ENCODE data around the gene EIF4E2.

Gene EIF4E2

DNA sequence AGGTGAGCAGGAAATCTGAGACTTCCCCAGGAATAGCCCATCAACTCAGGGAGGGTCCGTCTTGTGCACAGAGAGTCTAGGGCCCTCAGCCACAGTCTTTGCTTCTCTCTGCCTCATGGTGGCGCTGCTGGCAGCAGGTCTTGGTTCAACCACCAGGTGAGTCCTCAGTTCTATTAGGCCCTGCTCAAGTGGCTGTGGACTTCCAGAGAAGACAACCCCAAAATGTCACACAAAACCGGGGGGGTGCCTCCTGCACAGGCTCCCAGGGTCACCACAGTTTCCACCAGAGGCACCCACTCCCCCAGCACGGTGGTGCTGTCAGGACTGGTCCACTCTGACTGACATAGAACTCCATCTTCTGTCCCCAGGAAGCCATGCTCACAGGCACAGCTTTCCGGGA is 13.4 kb upstream of the EIF4E2 start:
- no peak overlapping the region for H4K91ac ChIP-seq (ENCODE audit: low read length)
- no peak overlapping the region for H3K9ac ChIP-seq (ENCODE audit: low read length)
- H3K4me2 ChIP-seq (ENCODE audit: low read length, poor library complexity, severe bottlenecking) = no peak overlapping the region
- no peak overlapping the region for H2AK5ac ChIP-seq (ENCODE audit: low read length, severe bottlenecking)
- peaks cover 11% of the 10 kb centered on the region for H3K9me3 ChIP-seq (ENCODE audit: control insufficient read depth, low read length)
- H4K8ac ChIP-seq (ENCODE audit: low read length) = no peak overlapping the region
- no peaks in the 10 kb centered on the region for H3K36me3 ChIP-seq (ENCODE audit: control insufficient read depth in 1 of 2, insufficient read depth in 2 of 2, low read depth in 1 of 2, low read length in 2 of 2)
- peaks cover 21 to 63% of the 10 kb centered on the region in 2 experiments for H3K27me3 ChIP-seq (ENCODE audit: control insufficient read depth in 1 of 2, insufficient read depth in 1 of 2, low read length in 2 of 2)
- no peak overlapping the region for H3K27ac ChIP-seq (ENCODE audit: low read length, poor library complexity, severe bottlenecking)
- H3K4me1 ChIP-seq (ENCODE audit: control insufficient read depth, insufficient read depth, low read depth, low read length) = peaks cover 6% of the 10 kb centered on the region
- no peak overlapping the region for H3K18ac ChIP-seq (ENCODE audit: low read depth in 1 of 2, low read length in 2 of 2)
- no peak overlapping the region for H3K4ac ChIP-seq (ENCODE audit: low read depth in 1 of 2, low read length in 2 of 2)
- H2BK5ac ChIP-seq (ENCODE audit: low read depth, low read length, poor library complexity, severe bottlenecking) = no peak overlapping the region
- H3K23ac ChIP-seq (ENCODE audit: low read length in 2 of 2) = peak overlapping the region in 1 of 2 experiments; percentile 14
- H3K4me3 ChIP-seq (ENCODE audit: insufficient read depth in 1 of 2, low read depth in 1 of 2, low read length in 2 of 2) = no peak overlapping the region
- 65% methylated on average over 5 of the region's 5 CpGs for WGBS
- no peak overlapping the region for H3K14ac ChIP-seq (ENCODE audit: low read length in 2 of 2)
- no peak overlapping the region for H2BK12ac ChIP-seq (ENCODE audit: low read length in 2 of 2)
- no peak overlapping the region for H2AFZ ChIP-seq (ENCODE audit: low read depth, low read length)
- no peak overlapping the region for H2BK15ac ChIP-seq (ENCODE audit: low read depth, poor library complexity, severe bottlenecking)
- H3K79me1 ChIP-seq (replicated peaks; ENCODE audit: low read length, poor library complexity, severe bottlenecking) = no peaks in the 10 kb centered on the region
- H2BK120ac ChIP-seq (ENCODE audit: low read depth, low read length) = no peak overlapping the region
- DNase-seq = no peak

DNA sequence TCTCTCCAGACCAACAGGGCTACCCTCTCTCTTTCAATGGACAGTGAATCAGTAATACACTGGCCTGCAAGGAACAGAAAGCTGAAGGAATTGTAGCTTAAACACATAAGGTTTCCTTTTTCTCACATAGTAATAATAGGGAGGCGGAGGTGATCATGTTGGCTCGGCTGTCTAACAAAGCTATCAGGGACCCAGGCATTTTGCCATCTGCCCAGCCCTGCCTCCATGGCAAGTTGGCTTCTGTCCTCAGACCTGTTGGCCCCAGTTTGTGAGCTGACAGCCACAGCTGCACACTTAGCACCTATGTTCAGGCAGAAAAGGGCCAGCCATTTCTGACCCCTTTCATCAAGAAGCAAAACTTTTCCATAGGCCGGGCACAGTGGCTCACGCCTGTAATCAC is 13.0 kb upstream of the EIF4E2 start:
- H4K91ac ChIP-seq (ENCODE audit: low read length) = no peak overlapping the region
- no peak overlapping the region for H2AK5ac ChIP-seq (ENCODE audit: low read length, severe bottlenecking)
- H3K27ac ChIP-seq (ENCODE audit: low read length, poor library complexity, severe bottlenecking) = no peak overlapping the region
- no peak overlapping the region for H2BK12ac ChIP-seq (ENCODE audit: low read length in 2 of 2)
- no peak overlapping the region for H3K4ac ChIP-seq (ENCODE audit: low read depth in 1 of 2, low read length in 2 of 2)
- H3K9me3 ChIP-seq (ENCODE audit: control insufficient read depth, low read length) = peaks cover 11% of the 10 kb centered on the region
- H3K23ac ChIP-seq (ENCODE audit: low read length in 2 of 2) = no peak overlapping the region
- no peak overlapping the region for H3K14ac ChIP-seq (ENCODE audit: low read length in 2 of 2)
- peaks cover 21 to 61% of the 10 kb centered on the region in 2 experiments for H3K27me3 ChIP-seq (ENCODE audit: control insufficient read depth in 1 of 2, insufficient read depth in 1 of 2, low read length in 2 of 2)
- H3K18ac ChIP-seq (ENCODE audit: low read depth in 1 of 2, low read length in 2 of 2) = no peak overlapping the region
- no peak overlapping the region for H3K4me3 ChIP-seq (ENCODE audit: insufficient read depth in 1 of 2, low read depth in 1 of 2, low read length in 2 of 2)
- H4K8ac ChIP-seq (ENCODE audit: low read length) = no peak overlapping the region
- no peak overlapping the region for H2BK15ac ChIP-seq (ENCODE audit: low read depth, poor library complexity, severe bottlenecking)
- no peaks in the 10 kb centered on the region for H3K79me1 ChIP-seq (replicated peaks; ENCODE audit: low read length, poor library complexity, severe bottlenecking)
- H3K4me2 ChIP-seq (ENCODE audit: low read length, poor library complexity, severe bottlenecking) = no peak overlapping the region
- DNase-seq = no peak
- H3K4me1 ChIP-seq (ENCODE audit: control insufficient read depth, insufficient read depth, low read depth, low read length) = peaks cover 6% of the 10 kb centered on the region
- H2BK5ac ChIP-seq (ENCODE audit: low read depth, low read length, poor library complexity, severe bottlenecking) = no peak overlapping the region
- 92% methylated on average over 4 of the region's 4 CpGs for WGBS
- H2AFZ ChIP-seq (ENCODE audit: low read depth, low read length) = no peak overlapping the region
- no peak overlapping the region for H3K9ac ChIP-seq (ENCODE audit: low read length)
- no peak overlapping the region for H2BK120ac ChIP-seq (ENCODE audit: low read depth, low read length)
- no peaks in the 10 kb centered on the region for H3K36me3 ChIP-seq (ENCODE audit: control insufficient read depth in 1 of 2, insufficient read depth in 2 of 2, low read depth in 1 of 2, low read length in 2 of 2)

DNA sequence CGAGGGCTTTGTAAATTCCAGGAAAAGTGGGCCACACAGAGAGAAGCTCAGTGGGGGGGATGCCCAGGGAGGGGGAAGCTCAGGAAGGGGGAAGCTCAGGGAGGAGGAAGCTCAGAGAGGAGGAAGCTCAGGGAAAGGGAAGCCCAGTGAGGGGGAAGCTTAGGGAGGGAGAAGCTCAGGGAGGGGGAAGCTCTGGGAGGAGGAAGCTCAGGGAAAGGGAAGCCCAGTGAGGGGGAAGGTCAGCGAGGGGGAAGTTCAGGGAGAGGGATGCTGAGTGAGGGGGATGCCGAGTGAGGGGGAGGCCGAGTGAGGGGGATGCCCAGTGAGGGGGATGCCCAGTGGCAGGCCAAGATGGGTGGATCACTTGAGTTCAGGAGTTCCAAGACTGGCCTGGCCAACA is 11.8 kb upstream of the EIF4E2 start:
- WGBS = 53% methylated on average over 3 of the region's 4 CpGs
- Histone ChIP-seq H3K18ac (ENCODE audit: low read depth in 1 of 2, low read length in 2 of 2) (no peak overlapping the region), H2AFZ (ENCODE audit: low read depth, low read length) (no peak overlapping the region), H3K9me3 (ENCODE audit: control insufficient read depth, low read length) (peaks cover 11% of the 10 kb centered on the region), H2BK15ac (ENCODE audit: low read depth, poor library complexity, severe bottlenecking) (no peak overlapping the region), H3K14ac (ENCODE audit: low read length in 2 of 2) (no peak overlapping the region), H2BK120ac (ENCODE audit: low read depth, low read length) (no peak overlapping the region), H3K4ac (ENCODE audit: low read depth in 1 of 2, low read length in 2 of 2) (no peak overlapping the region), H3K4me1 (ENCODE audit: control insufficient read depth, insufficient read depth, low read depth, low read length) (peaks cover 6% of the 10 kb centered on the region), H3K9ac (ENCODE audit: low read length) (no peak overlapping the region), H4K8ac (ENCODE audit: low read length) (no peak overlapping the region), H2BK5ac (ENCODE audit: low read depth, low read length, poor library complexity, severe bottlenecking) (no peak overlapping the region), H3K4me2 (ENCODE audit: low read length, poor library complexity, severe bottlenecking) (no peak overlapping the region), H3K23ac (ENCODE audit: low read length in 2 of 2) (no peak overlapping the region), H3K36me3 (ENCODE audit: control insufficient read depth in 1 of 2, insufficient read depth in 2 of 2, low read depth in 1 of 2, low read length in 2 of 2) (peaks cover 0 to 7% of the 10 kb centered on the region in 2 experiments), H3K4me3 (ENCODE audit: insufficient read depth in 1 of 2, low read depth in 1 of 2, low read length in 2 of 2) (no peak overlapping the region), H3K27me3 (ENCODE audit: control insufficient read depth in 1 of 2, insufficient read depth in 1 of 2, low read length in 2 of 2) (peaks cover 21 to 58% of the 10 kb centered on the region in 2 experiments), H3K27ac (ENCODE audit: low read length, poor library complexity, severe bottlenecking) (no peak overlapping the region), H2BK12ac (ENCODE audit: low read length in 2 of 2) (no peak overlapping the region), H4K91ac (ENCODE audit: low read length) (no peak overlapping the region), H3K79me1 (replicated peaks; ENCODE audit: low read length, poor library complexity, severe bottlenecking) (peaks cover 2% of the 10 kb centered on the region), H2AK5ac (ENCODE audit: low read length, severe bottlenecking) (no peak overlapping the region)
- no peak for DNase-seq

DNA sequence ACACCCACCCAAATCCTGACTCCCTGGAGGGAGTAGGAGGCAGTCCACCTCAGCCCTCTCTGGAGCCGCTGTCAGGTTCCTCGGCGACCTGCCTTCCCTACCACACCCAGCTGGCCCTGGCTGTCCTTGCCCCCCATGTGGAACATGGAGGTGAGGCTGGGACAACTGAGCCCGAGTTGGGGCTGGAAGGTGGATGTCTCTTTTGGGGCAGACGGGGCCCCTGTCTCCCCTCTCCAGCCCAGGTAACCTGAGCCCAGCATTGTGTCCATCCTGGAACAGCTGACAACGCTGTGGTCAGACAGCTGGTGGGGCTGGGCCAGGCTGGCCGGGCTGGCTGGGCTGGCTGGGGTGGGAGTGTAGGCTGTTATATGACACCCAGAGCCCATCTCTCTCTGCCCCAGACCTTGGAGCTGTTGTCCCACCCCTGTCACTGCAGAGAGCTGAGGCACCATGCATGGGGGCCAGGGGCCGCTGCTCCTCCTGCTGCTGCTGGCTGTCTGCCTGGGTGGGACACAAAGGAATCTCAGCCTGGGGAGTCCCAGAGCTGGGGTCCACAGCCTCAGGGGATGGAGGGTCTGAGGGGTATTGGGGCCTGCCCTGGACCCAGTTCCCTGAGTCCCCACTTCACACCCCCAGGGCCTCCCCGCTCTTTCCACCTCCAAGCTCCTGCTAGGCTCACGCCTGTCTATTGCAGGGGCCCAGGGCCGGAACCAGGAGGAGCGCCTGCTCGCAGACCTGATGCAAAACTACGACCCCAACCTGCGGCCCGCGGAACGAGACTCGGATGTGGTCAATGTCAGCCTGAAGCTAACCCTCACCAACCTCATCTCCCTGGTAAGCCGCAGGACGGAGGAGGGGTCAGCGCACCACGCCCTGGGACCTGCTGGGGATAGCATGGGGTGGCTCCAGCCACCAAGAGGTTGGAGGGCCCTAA is 10.9 kb upstream of the EIF4E2 start, which contains the start of gene CHRNG:
Gene CHRNG, plus strand, starts transcription at position 395 of the 934 bp plus-strand sequence. Its CDS starts 56 bp downstream, at position 451.
- H3K4me3 ChIP-seq (ENCODE audit: insufficient read depth in 1 of 2, low read depth in 1 of 2, low read length in 2 of 2) = no peak within 1 kb of the TSS
- H3K36me3 ChIP-seq (ENCODE audit: control insufficient read depth in 1 of 2, insufficient read depth in 2 of 2, low read depth in 1 of 2, low read length in 2 of 2) = peaks cover 0 to 14% of the 10 kb centered on the region in 2 experiments
- H2BK5ac ChIP-seq (ENCODE audit: low read depth, low read length, poor library complexity, severe bottlenecking) = no peak within 1 kb of the TSS
- no peak within 1 kb of the TSS for H2BK12ac ChIP-seq (ENCODE audit: low read length in 2 of 2)
- peaks cover 11% of the 10 kb centered on the region for H3K9me3 ChIP-seq (ENCODE audit: control insufficient read depth, low read length)
- H3K23ac ChIP-seq (ENCODE audit: low read length in 2 of 2) = no peak within 1 kb of the TSS
- no peak within 1 kb of the TSS for H2AFZ ChIP-seq (ENCODE audit: low read depth, low read length)
- H2AK5ac ChIP-seq (ENCODE audit: low read length, severe bottlenecking) = no peak within 1 kb of the TSS
- H4K91ac ChIP-seq (ENCODE audit: low read length) = peak within 1 kb of the TSS; percentile 11
- H4K8ac ChIP-seq (ENCODE audit: low read length) = no peak within 1 kb of the TSS
- peaks cover 21 to 53% of the 10 kb centered on the region in 2 experiments for H3K27me3 ChIP-seq (ENCODE audit: control insufficient read depth in 1 of 2, insufficient read depth in 1 of 2, low read length in 2 of 2)
- peak within 1 kb of the TSS in 1 of 2 experiments; percentile 19 for H3K14ac ChIP-seq (ENCODE audit: low read length in 2 of 2)
- peak within 1 kb of the TSS; percentile 27 for H2BK15ac ChIP-seq (ENCODE audit: low read depth, poor library complexity, severe bottlenecking)
- no peak for DNase-seq
- H3K4ac ChIP-seq (ENCODE audit: low read depth in 1 of 2, low read length in 2 of 2) = no peak within 1 kb of the TSS
- no peak within 1 kb of the TSS for H3K4me2 ChIP-seq (ENCODE audit: low read length, poor library complexity, severe bottlenecking)
- H3K79me1 ChIP-seq (replicated peaks; ENCODE audit: low read length, poor library complexity, severe bottlenecking) = peaks cover 7% of the 10 kb centered on the region
- H3K9ac ChIP-seq (ENCODE audit: low read length) = no peak within 1 kb of the TSS
- no peak within 1 kb of the TSS for H3K27ac ChIP-seq (ENCODE audit: low read length, poor library complexity, severe bottlenecking)
- H3K4me1 ChIP-seq (ENCODE audit: control insufficient read depth, insufficient read depth, low read depth, low read length) = peaks cover 6% of the 10 kb centered on the region
- H3K18ac ChIP-seq (ENCODE audit: low read depth in 1 of 2, low read length in 2 of 2) = no peak within 1 kb of the TSS
- H2BK120ac ChIP-seq (ENCODE audit: low read depth, low read length) = no peak within 1 kb of the TSS
- WGBS = 89% methylated on average over 14 of the region's 23 CpGs

All from mesenchymal stem cell (in vitro differentiated cells and primary cell).